Measurements from ENCODE around the gene C15orf39. TPM values are rescaled to one million over a fixed set of nuclear protein-coding genes. Genes with fewer than 3 reads are reported as not detected.
A peak's percentile ranks its signal among the peaks of the same experiment; 100 is the strongest.

Gene C15orf39
- total and polyA plus RNA-seq, 9 of the 15 experiments (the other 6 are each of a cell fraction or from before 2014, with no cell fraction given), result 0.31 to 29.8 (median 4.4) TPM

- TF ChIP-seq NRF1 (conservative IDR thresholded peaks at IDR 0.05 in 1 of 2, IDR thresholded peaks at IDR 0.05 in 1 of 2) (no peak), ZNF449 (CRISPR knock-in tag; IDR thresholded peaks at IDR 0.05) (no peak), THRA (IDR thresholded peaks at IDR 0.05) (no peak), ZNF41 (CRISPR knock-in tag; conservative IDR thresholded peaks at IDR 0.05) (no peak), RFX1 (IDR thresholded peaks at IDR 0.05) (no peak), ZNF121 (CRISPR knock-in tag; conservative IDR thresholded peaks at IDR 0.05) (peak; percentile 89), CREB3 (tag; conservative IDR thresholded peaks at IDR 0.05; ENCODE audit: low read depth) (no peak)
Observed at GRCh38 chr15:75152382-75153079, 49.2 kb upstream of the C15orf39 start (continued).
